Activated T-cell treated with anti-CD3 and anti-CD28 coated beads for 4 hours (primary cell): ENCODE results near the gene HOXB9.
A peak's percentile ranks its signal among the peaks of the same experiment; 100 is the strongest.

ENCODE experiments used
- DNase-seq: peaks from one replicate; pipeline ENCODE4 v3.0.0-alpha.2; 2020

Gene HOXB9

GRCh38 chr17:48622857-48623256 lies 3.3 kb downstream of the HOXB9 start:
- no peak for DNase-seq

- no peak for DNase-seq
Measured at GRCh38 chr17:48621410-48622392, 4.5 kb downstream of the HOXB9 start.

- DNase-seq, result no peak
Measured at GRCh38 chr17:48620461-48621139, 5.6 kb downstream of the HOXB9 start.

- no peak for DNase-seq
Measured at GRCh38 chr17:48619826-48620449, 6.2 kb downstream of the HOXB9 start.

- DNase-seq, result peak; percentile 80
Measured at GRCh38 chr17:48618256-48618896, 7.8 kb downstream of the HOXB9 start.

- no peak for DNase-seq
Measured at GRCh38 chr17:48617471-48618255, 8.5 kb downstream of the HOXB9 start.

- DNase-seq, result no peak
Measured at GRCh38 chr17:48616717-48617470, 9.3 kb downstream of the HOXB9 start.

- DNase-seq, result no peak
Measured at GRCh38 chr17:48615963-48616716, 10.0 kb downstream of the HOXB9 start.

GRCh38 chr17:48615047-48615962 lies 10.9 kb downstream of the HOXB9 start, which contains the start of gene HOXB8:
HOXB8 (minus strand) TSS chr17:48615292; CDS start chr17:48614704, 588 bp downstream.
- DNase-seq, result no peak

- no peak for DNase-seq
Measured at GRCh38 chr17:48613862-48614694, 12.1 kb downstream of the HOXB9 start.

- no peak for DNase-seq
Measured at GRCh38 chr17:48612854-48613691, 13.1 kb downstream of the HOXB9 start.

GRCh38 chr17:48612456-48612853 lies 13.7 kb downstream of the HOXB9 start:
- DNase-seq, result no peak

- DNase-seq, result no peak
Measured at GRCh38 chr17:48611681-48612455, 14.3 kb downstream of the HOXB9 start.

- no peak for DNase-seq
Measured at GRCh38 chr17:48611213-48611612, 14.9 kb downstream of the HOXB9 start.

GRCh38 chr17:48610282-48611211 lies 15.6 kb downstream of the HOXB9 start, which contains the start of gene HOXB7:
HOXB7 (minus strand) TSS chr17:48611017; CDS start chr17:48610918, 99 bp downstream.
- DNase-seq, result peak; percentile 56
